Measurements from ENCODE around the gene ZNF775.

Gene ZNF775

DNA sequence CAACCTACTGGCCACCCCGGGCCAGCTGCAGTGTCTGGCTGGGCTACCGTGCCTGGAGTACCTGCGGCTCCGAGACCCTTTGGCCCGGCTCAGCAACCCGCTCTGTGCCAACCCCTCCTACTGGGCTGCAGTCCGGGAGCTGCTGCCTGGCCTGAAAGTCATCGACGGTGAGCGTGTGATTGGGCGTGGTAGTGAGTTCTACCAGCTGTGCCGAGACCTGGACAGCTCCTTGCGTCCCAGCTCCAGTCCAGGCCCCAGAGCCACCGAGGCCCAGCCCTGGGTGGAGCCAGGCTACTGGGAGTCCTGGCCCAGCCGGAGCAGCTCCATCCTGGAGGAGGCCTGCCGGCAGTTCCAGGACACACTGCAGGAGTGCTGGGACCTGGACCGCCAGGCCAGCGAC lies 42.0 kb upstream of the ZNF775 start:
- CTCF ChIA-PET = interaction anchor here (3.5 kb wide), 1 partner anchor 19 kb away, joined by 10 read pairs; no protein-coding TSS in a partner anchor
- TF ChIP-seq ELF4 (IDR thresholded peaks at IDR 0.05) (no peak), LEF1 (IDR thresholded peaks at IDR 0.05; ENCODE audit: borderline replicate concordance) (no peak), CTBP1 (IDR thresholded peaks at IDR 0.05; ENCODE audit: borderline replicate concordance) (no peak), ZNF384 (IDR thresholded peaks at IDR 0.05) (no peak), TARDBP (IDR thresholded peaks at IDR 0.05) (no peak), SUZ12 (IDR thresholded peaks at IDR 0.05) (no peak), HDGF (IDR thresholded peaks at IDR 0.05; ENCODE audit: borderline replicate concordance) (no peak), L3MBTL2 (conservative IDR thresholded peaks at IDR 0.05) (no peak), FOXA1 (IDR thresholded peaks at IDR 0.05) (no peak), ARNT (IDR thresholded peaks at IDR 0.05) (no peak), FOXK2 (IDR thresholded peaks at IDR 0.05) (no peak), NFRKB (IDR thresholded peaks at IDR 0.05) (no peak)
- TF ChIP-seq, protein P1, sequence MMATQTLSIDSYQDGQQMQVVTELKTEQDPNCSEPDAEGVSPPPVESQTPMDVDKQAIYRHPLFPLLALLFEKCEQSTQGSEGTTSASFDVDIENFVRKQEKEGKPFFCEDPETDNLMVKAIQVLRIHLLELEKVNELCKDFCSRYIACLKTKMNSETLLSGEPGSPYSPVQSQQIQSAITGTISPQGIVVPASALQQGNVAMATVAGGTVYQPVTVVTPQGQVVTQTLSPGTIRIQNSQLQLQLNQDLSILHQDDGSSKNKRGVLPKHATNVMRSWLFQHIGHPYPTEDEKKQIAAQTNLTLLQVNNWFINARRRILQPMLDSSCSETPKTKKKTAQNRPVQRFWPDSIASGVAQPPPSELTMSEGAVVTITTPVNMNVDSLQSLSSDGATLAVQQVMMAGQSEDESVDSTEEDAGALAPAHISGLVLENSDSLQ (IDR thresholded peaks at IDR 0.05) = no peak
- POLR2A ChIA-PET = interaction anchor here (1.6 kb wide), 1 partner anchor 14 kb away, joined by 7 read pairs; the partner anchor contains the start of genes ACTR3C and LRRC61
- no peak for DNase-seq (ENCODE audit: extremely low spot score)

DNA sequence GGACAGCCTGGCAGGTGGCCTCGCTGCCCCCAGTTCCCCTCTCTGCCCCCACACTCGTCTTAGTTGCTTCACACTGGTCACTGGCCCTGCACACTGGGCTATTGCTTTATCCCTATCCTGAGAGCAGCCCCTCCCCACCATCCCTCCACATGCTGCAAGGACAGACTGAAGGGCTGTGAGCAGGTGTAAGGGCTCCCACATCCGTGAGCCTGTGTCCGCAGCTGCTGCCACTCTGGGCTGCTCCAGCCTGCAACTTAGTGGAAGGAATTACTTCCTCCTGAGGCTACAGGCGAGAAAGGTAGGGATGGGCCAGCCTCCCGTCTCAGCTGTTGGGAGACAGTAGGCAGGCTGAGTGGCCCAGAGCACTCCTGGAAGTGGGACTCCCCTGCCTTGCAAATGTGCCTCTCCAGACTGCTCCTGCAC lies 41.5 kb upstream of the ZNF775 start:
- TF ChIP-seq BHLHE40 (IDR thresholded peaks at IDR 0.05; ENCODE audit: borderline replicate concordance) (no peak), L3MBTL2 (conservative IDR thresholded peaks at IDR 0.05) (no peak), ELF4 (IDR thresholded peaks at IDR 0.05) (no peak), FOXA1 (IDR thresholded peaks at IDR 0.05) (no peak)
- TF ChIP-seq, protein P1 (IDR thresholded peaks at IDR 0.05) = no peak
- CTCF ChIA-PET = interaction anchor here (3.5 kb wide), 1 partner anchor 18 kb away, joined by 10 read pairs; no protein-coding TSS in a partner anchor
- no peak for DNase-seq (ENCODE audit: extremely low spot score)
- POLR2A ChIA-PET = interaction anchor here (1.6 kb wide), 1 partner anchor 14 kb away, joined by 7 read pairs; the partner anchor contains the start of genes ACTR3C and LRRC61

DNA sequence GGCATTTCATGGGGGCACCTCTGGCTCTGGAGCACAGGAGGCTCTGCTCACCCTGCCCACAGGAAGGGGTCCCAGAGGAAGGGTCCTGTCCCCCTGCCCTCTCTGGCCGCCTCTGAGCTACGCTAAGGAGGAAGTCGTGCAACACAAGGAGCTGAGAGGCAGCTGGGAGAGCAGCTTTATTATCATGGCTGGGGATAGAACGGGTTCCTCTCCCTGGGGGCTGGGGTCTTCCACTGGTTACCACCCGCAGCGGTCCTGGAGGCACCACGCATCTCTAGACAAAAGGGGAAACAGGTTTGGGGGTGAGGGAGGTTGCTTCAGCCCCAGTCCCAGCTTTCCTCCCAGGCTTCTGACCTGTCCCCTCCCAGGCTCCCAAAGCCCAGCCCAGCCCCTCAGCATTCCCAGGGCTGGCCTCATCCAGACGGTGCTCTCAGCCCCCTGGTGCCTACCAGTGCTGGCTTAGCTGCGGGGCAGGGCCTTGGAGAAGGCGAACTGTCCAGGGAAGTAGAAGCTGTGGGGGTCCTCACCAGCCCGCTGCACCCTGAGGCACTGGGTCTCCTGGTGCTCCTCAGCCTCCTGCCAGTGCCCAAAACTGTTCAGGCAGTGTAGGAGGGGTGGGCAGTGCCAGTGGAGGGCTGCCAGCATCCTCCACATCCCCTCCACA lies 40.8 kb upstream of the ZNF775 start:
- no peak for DNase-seq (ENCODE audit: extremely low spot score)
- TF ChIP-seq SP1 (IDR thresholded peaks at IDR 0.05) (no peak), FOXA1 (IDR thresholded peaks at IDR 0.05) (no peak), FOXM1 (IDR thresholded peaks at IDR 0.05; ENCODE audit: borderline replicate concordance) (no peak), ARNT (IDR thresholded peaks at IDR 0.05) (no peak), FOXK2 (IDR thresholded peaks at IDR 0.05) (no peak), SUZ12 (IDR thresholded peaks at IDR 0.05) (no peak)
- ChIA-PET POLR2A (no interaction called here), CTCF (interaction anchor here (3.5 kb wide), 1 partner anchor 18 kb away, joined by 10 read pairs; no protein-coding TSS in a partner anchor)

DNA sequence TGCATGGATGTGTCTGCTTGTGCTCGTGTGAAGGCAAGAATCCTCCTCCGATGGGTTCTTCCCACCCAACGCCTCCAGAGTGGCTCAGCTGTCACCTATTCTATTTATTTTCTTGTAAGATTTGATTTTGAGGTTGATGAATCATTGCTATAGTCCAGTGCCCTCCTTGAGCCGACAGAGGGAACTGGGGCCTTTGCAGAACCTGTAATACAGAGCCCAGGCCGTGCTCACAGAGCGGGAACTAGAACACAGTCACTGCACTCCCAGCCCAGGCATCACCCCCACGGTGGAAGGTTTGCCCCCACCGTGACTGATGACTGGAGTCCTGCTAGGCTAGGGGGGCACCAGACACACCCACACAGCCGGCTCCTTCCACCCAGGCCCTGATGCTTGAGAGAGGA lies 39.7 kb upstream of the ZNF775 start:
- TF ChIP-seq FOXA1 (IDR thresholded peaks at IDR 0.05) (no peak), ELF4 (IDR thresholded peaks at IDR 0.05) (no peak), SP1 (IDR thresholded peaks at IDR 0.05) (no peak), BHLHE40 (IDR thresholded peaks at IDR 0.05; ENCODE audit: borderline replicate concordance) (no peak), TARDBP (IDR thresholded peaks at IDR 0.05) (no peak), FOXK2 (IDR thresholded peaks at IDR 0.05) (no peak), ZNF384 (IDR thresholded peaks at IDR 0.05) (no peak), FOXM1 (IDR thresholded peaks at IDR 0.05; ENCODE audit: borderline replicate concordance) (no peak)
- ChIA-PET POLR2A (no interaction called here), CTCF (interaction anchor here (0.7 to 3.5 kb wide), 2 partner anchors 17 to 94 kb away, joined by 3 to 10 read pairs; no protein-coding TSS in a partner anchor)
- DNase-seq (ENCODE audit: extremely low spot score) = no peak

DNA sequence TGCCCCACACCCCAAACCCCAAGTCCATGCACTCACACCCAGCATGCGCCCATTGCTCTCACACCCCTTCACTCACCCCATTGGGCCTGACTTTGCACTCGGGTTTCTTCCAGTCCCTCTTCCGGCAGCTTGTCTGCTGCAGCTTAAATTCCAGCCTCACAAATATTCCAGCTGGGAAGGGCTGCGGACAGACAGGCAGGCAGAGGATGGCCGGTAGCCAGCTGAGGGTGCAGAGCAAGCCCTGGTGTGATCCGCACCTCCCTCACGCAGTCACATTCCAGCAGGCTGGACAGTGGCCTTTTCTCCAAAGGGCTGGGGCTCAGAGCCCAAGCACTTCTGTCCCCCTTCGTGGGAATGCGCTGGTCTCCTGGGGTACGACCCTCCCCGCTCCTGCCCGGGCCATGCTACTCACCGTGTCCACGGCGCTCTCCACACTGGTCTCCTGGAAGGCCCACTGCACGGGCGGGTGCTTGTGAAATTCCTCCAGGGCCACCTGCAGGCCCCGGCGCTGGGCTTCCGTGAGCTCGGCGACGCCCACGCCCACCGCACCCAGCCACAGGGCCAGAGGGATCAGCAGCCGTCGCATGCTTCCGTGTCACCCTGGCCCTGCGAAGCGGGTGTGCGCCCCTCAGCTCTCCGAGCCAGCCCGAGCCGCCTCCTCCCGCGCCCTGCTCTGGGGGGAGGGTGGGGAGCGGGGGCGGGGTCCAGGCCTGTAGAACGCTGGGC lies 38.9 kb upstream of the ZNF775 start:
- ChIA-PET CTCF (interaction anchor here (0.7 kb wide), 1 partner anchor 93 kb away, joined by 3 read pairs; no protein-coding TSS in a partner anchor), POLR2A (no interaction called here)
- TF ChIP-seq CTBP1 (IDR thresholded peaks at IDR 0.05; ENCODE audit: borderline replicate concordance) (no peak), L3MBTL2 (conservative IDR thresholded peaks at IDR 0.05) (no peak), FOXM1 (IDR thresholded peaks at IDR 0.05; ENCODE audit: borderline replicate concordance) (no peak), NFRKB (IDR thresholded peaks at IDR 0.05) (no peak)
- no peak for DNase-seq (ENCODE audit: extremely low spot score)

DNA sequence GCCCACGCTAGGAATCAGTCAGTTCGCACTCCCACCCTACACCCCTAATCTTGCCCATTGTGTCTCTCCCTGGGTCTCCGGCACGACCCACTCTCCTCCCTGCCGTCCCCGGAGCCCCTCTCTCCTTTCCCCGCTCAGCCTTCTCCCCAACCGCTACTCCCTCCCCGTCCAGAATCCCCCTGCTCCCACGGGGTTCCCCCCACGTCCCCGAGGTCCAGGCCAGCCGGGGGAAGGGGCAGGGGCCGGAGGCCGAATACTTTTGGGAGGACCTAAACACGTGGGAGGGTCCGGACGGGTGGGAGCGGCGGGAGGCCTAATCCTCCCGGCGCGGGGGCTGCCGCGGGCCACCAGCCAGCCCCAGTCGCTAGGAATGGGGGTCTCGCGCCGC lies 38.3 kb upstream of the ZNF775 start:
- DNase-seq (ENCODE audit: extremely low spot score) = no peak
- TF ChIP-seq FOXM1 (IDR thresholded peaks at IDR 0.05; ENCODE audit: borderline replicate concordance) = no peak
- no peak for TF ChIP-seq TARDBP (IDR thresholded peaks at IDR 0.05)
- no peak for TF ChIP-seq BHLHE40 (IDR thresholded peaks at IDR 0.05; ENCODE audit: borderline replicate concordance)
- TF ChIP-seq SP1 (IDR thresholded peaks at IDR 0.05) = no peak
- TF ChIP-seq SUZ12 (IDR thresholded peaks at IDR 0.05) = no peak
- TF ChIP-seq LEF1 (IDR thresholded peaks at IDR 0.05; ENCODE audit: borderline replicate concordance) = no peak
- no peak for TF ChIP-seq L3MBTL2 (conservative IDR thresholded peaks at IDR 0.05)
- no peak for TF ChIP-seq ELF4 (IDR thresholded peaks at IDR 0.05)
- TF ChIP-seq, protein P1 (IDR thresholded peaks at IDR 0.05) = no peak
- no peak for TF ChIP-seq CTBP1 (IDR thresholded peaks at IDR 0.05; ENCODE audit: borderline replicate concordance)
- TF ChIP-seq HDGF (IDR thresholded peaks at IDR 0.05; ENCODE audit: borderline replicate concordance) = no peak
- TF ChIP-seq ARNT (IDR thresholded peaks at IDR 0.05) = no peak
- TF ChIP-seq NFRKB (IDR thresholded peaks at IDR 0.05) = no peak
- no peak for TF ChIP-seq FOXA1 (IDR thresholded peaks at IDR 0.05)
- no peak for TF ChIP-seq ZNF384 (IDR thresholded peaks at IDR 0.05)
- CTCF ChIA-PET = no interaction called here
- POLR2A ChIA-PET = no interaction called here
